Left ventricle myocardium inferior (tissue), 1 donor: ENCODE measurements around the gene FOXN3. TPM values are rescaled to one million over a fixed set of nuclear protein-coding genes. Genes with fewer than 3 reads are reported as not detected.

ENCODE experiments used
- DNase-seq: peaks from one replicate; pipeline ENCODE4 v3.0.0-alpha.2; 2020
- H3K27ac ChIP-seq: fragments of 200-600 bp; replicated peaks from 2 replicates; pipeline ENCODE4 v1.8.0; 2021
- H3K27me3 ChIP-seq: fragments of 200-600 bp; 2 replicates; pipeline ENCODE4 v1.8.0; 2021; ENCODE audit warnings: low read depth
- H3K36me3 ChIP-seq: fragments of 200-600 bp; 2 replicates; pipeline ENCODE4 v1.8.0; 2021
- H3K4me1 ChIP-seq: fragments of 200-600 bp; 2 replicates; pipeline ENCODE4 v1.8.0; 2021
- H3K4me3 ChIP-seq: fragments of 200-600 bp; 2 replicates; pipeline ENCODE4 v1.8.0; 2021; ENCODE audit warnings: mild to moderate bottlenecking, moderate library complexity
- H3K9me3 ChIP-seq: fragments of 200-600 bp; replicated peaks from 2 replicates; pipeline ENCODE4 v1.8.0; 2021
- intact Hi-C: fragments of 100-400 bp; cut with micrococcal nuclease; formaldehyde crosslinking; loops from one replicate; pipeline ENCODE4 v1.11.0; 2022
- total RNA-seq: library from RNA; stranded (reverse); fragmentation: NEBNext Ultra II Directional; extraction: Animal tissue kit (Norgen Biotek cat#: 25700); gene quantifications from one replicate; pipeline ENCODE4 v1.2.1, GENCODE V29; 2021
- TF ChIP-seq, protein P1 (sequence below): fragments of 200-600 bp; IDR thresholded peaks from 2 replicates; pipeline ENCODE4 v1.8.0; 2021; ENCODE audit warnings: antibody characterized with exemption, mild to moderate bottlenecking, borderline replicate concordance
- donor health status: DM: no; HTN: yes; CAD: no; lungs with severe emphysema.

Gene FOXN3
- total RNA-seq, 1 donor from 2014 or later = 120 TPM

DNA sequence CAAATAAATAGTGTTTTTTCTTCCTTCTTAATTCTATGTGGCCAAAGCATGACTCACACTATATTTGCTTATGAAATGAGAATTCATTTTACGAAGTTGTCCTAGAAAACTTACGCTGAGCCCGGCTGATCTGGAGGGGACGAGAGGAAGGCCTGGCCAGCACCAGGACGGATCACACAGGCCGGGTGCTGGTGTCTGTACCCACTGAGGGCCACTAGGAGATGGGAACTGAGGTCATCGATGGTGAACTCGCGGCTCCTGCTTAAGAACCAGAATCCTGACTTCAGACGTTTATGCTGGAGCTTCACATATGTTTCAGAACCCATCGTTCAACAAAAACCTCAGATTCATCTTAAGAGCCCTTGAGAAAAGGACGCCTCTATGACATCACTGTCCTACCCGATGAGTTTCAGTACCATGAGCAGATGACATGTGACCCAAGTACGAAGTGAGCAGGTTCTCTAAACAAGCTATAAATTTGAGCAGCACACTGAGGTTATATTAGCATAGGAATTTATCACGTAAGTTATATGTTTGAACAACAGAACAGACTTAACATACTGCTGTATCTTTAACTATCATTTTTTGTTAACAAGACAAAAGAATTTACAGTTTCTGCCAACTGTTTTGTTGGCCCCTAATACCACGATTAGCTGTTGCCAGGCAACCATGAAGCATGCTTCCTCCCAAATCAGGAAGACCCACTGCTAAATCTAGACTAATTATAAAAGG, 111.9 kb downstream of the FOXN3 start:
- DNase-seq = no peak
- H3K9me3 ChIP-seq = no peaks in the 10 kb centered on the region
- H3K4me1 ChIP-seq = peaks cover 81% of the 10 kb centered on the region
- H3K27ac ChIP-seq = peak overlapping the region; percentile 91
- no peaks in the 10 kb centered on the region for H3K27me3 ChIP-seq
- no peaks in the 10 kb centered on the region for H3K36me3 ChIP-seq
- no peak overlapping the region for H3K4me3 ChIP-seq
- TF ChIP-seq, protein P1, sequence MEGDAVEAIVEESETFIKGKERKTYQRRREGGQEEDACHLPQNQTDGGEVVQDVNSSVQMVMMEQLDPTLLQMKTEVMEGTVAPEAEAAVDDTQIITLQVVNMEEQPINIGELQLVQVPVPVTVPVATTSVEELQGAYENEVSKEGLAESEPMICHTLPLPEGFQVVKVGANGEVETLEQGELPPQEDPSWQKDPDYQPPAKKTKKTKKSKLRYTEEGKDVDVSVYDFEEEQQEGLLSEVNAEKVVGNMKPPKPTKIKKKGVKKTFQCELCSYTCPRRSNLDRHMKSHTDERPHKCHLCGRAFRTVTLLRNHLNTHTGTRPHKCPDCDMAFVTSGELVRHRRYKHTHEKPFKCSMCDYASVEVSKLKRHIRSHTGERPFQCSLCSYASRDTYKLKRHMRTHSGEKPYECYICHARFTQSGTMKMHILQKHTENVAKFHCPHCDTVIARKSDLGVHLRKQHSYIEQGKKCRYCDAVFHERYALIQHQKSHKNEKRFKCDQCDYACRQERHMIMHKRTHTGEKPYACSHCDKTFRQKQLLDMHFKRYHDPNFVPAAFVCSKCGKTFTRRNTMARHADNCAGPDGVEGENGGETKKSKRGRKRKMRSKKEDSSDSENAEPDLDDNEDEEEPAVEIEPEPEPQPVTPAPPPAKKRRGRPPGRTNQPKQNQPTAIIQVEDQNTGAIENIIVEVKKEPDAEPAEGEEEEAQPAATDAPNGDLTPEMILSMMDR = no peak
- intact Hi-C loops = no loop called here

DNA sequence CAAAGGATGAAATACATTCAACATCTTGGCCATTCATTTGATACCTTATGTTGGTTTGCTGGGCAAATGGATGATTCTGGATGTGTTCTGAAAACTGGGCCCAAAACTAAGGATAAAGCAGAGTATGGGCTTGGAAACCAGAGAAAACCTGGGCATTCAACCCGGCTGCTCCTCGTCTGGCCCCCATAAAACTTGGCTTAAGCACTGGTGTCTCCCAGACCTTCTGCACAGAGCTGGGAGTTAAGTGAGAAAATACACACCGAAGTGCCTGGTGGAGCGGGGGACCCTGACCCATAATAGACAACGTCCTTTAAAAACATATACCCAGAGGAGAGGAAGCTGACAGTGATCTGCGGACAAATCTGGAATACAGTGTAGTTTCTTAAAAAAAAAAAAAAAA, 112.5 kb downstream of the FOXN3 start:
- no peaks in the 10 kb centered on the region for H3K9me3 ChIP-seq
- H3K27ac ChIP-seq = peak overlapping the region; percentile 91
- H3K4me3 ChIP-seq = peak overlapping the region; percentile 55
- no peak for DNase-seq
- intact Hi-C loops = no loop called here
- no peaks in the 10 kb centered on the region for H3K27me3 ChIP-seq
- no peaks in the 10 kb centered on the region for H3K36me3 ChIP-seq
- H3K4me1 ChIP-seq = peaks cover 78% of the 10 kb centered on the region
- TF ChIP-seq, protein P1 = no peak

DNA sequence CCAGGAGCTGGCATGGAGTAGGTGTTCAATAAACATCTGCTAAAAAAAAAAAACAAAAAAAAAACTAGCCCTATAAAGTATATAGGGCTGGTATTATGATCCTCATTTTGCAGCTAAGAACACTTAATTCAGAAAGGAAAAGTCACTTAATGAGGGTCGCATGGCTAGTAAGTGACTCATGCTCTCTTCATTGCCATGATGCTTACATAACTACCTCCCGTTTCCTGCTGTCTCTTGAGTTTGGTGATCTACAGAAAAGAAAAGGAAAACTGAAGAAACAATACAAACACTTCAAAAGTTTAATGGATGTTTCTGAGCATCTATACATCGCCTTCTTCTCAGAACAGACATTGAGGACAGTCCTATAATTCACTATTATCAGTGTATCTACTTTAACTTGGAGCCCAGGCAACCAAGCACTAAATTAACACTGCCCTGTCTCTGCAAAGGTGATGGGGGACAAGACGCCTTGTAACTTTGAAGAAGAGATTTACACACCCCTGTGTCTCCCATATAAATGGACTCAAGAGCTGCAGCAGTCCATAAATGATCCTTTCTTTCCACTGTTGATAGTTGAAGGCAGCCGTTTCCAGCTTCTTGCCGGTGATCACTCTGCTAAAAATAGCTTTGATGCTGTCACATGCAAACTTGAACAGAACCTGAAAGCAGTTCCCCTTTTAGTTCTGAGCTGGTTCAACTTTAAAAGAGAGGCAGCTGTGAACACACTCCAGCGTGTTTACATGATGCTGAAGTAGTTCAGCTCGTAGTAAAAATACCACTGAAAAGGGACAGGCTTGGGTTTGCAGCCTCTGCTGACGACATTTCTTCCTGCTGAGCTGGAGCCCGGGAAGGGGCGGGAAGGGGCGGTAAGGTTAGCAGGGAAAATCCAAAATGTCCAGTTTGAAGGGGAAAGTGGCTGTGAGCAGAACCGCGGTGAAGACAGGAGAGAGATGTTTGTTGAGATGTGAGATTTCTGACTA, 113.3 kb downstream of the FOXN3 start:
- no peaks in the 10 kb centered on the region for H3K27me3 ChIP-seq
- H3K4me1 ChIP-seq = peaks cover 78% of the 10 kb centered on the region
- DNase-seq = peak; percentile 53
- intact Hi-C loops = no loop called here
- peak overlapping the region; percentile 55 for H3K4me3 ChIP-seq
- H3K9me3 ChIP-seq = no peaks in the 10 kb centered on the region
- TF ChIP-seq, protein P1 = no peak
- H3K27ac ChIP-seq = peak overlapping the region; percentile 91
- no peaks in the 10 kb centered on the region for H3K36me3 ChIP-seq

DNA sequence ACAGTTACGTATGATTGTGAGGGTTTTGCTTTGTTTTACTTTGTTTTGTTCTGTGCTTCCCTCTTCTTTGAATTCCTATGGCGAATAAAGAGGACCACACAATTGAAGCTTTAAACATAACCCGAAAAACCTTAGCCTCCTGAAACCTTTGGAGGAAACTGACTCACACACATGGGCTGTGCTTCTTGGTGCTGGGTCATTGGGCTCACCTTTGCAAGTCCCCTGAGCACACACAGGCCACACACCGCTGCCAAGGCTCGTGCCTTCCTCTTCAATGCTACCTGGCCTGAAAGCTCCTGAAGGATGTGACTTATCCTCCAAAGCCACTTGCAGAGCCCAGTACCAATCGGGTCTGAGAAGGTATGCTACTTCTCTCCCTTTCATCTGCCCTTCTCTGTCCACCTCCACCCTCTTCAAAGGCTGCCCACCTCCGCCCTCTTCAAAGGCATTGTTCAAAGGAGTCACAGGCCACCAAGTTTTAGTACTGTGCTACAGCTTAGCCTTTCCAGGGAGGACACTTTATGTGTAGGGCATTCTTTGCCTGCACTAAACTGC, 114.6 kb downstream of the FOXN3 start:
- no peaks in the 10 kb centered on the region for H3K9me3 ChIP-seq
- DNase-seq = no peak
- TF ChIP-seq, protein P1 = no peak
- H3K36me3 ChIP-seq = no peaks in the 10 kb centered on the region
- H3K27ac ChIP-seq = peak overlapping the region; percentile 91
- intact Hi-C loops = no loop called here
- H3K27me3 ChIP-seq = no peaks in the 10 kb centered on the region
- peaks cover 77% of the 10 kb centered on the region for H3K4me1 ChIP-seq
- no peak overlapping the region for H3K4me3 ChIP-seq

DNA sequence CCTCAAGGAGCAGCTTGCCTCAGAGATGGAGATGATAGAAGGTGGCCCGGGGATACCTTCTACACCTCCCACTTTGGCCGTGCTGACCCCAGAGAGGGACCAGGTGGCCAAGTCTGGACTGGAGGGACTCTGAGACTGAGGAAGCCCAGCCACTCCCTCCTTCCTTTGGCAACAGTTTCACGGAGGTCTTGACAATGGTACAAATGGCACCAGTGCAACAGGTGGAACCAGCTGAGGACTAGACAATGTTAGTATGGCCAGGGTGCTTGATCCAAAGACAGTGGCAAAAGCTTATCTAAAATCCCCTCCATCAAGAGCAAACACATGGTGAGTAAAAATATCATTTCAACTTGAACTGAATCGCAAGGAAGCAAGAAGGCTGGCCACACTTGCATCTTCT, 117.4 kb downstream of the FOXN3 start:
- Histone ChIP-seq H3K9me3 (no peaks in the 10 kb centered on the region), H3K27ac (no peak overlapping the region), H3K27me3 (no peaks in the 10 kb centered on the region), H3K4me3 (no peak overlapping the region), H3K4me1 (peaks cover 60% of the 10 kb centered on the region), H3K36me3 (no peaks in the 10 kb centered on the region)
- intact Hi-C loops = no loop called here
- DNase-seq = no peak
- TF ChIP-seq, protein P1 = no peak
